ENCODE results near the gene CHST9.

DNA sequence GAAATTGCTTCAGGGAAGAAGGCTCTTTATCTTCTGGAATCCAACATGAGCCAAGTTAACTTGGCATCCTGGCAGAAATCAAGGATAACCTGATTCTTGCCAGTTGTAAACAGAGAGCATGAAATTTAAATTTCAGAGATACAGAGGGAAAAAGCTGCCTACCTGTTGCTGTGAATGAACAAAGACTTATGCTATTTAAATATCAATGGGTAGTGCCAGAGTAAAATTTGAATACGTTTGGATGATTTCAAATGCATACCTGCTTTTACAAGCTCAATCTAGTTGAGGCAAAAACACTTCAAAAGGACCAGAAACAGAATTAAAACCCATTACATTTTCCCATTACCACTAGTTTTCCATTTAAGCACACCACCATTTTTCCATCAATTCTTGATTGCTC, 60.9 kb downstream of the CHST9 start:
- TF ChIP-seq, protein P1, sequence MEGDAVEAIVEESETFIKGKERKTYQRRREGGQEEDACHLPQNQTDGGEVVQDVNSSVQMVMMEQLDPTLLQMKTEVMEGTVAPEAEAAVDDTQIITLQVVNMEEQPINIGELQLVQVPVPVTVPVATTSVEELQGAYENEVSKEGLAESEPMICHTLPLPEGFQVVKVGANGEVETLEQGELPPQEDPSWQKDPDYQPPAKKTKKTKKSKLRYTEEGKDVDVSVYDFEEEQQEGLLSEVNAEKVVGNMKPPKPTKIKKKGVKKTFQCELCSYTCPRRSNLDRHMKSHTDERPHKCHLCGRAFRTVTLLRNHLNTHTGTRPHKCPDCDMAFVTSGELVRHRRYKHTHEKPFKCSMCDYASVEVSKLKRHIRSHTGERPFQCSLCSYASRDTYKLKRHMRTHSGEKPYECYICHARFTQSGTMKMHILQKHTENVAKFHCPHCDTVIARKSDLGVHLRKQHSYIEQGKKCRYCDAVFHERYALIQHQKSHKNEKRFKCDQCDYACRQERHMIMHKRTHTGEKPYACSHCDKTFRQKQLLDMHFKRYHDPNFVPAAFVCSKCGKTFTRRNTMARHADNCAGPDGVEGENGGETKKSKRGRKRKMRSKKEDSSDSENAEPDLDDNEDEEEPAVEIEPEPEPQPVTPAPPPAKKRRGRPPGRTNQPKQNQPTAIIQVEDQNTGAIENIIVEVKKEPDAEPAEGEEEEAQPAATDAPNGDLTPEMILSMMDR (IDR thresholded peaks at IDR 0.05; ENCODE audit: poor library complexity): no peak
- TF ChIP-seq EZH2phosphoT487 (IDR thresholded peaks at IDR 0.05; ENCODE audit: low read depth, severe bottlenecking, unreplicated experiment): no peak

Data from hepatocyte (in vitro differentiated cells).